ENCODE measurements around the gene TIE1.

DNA sequence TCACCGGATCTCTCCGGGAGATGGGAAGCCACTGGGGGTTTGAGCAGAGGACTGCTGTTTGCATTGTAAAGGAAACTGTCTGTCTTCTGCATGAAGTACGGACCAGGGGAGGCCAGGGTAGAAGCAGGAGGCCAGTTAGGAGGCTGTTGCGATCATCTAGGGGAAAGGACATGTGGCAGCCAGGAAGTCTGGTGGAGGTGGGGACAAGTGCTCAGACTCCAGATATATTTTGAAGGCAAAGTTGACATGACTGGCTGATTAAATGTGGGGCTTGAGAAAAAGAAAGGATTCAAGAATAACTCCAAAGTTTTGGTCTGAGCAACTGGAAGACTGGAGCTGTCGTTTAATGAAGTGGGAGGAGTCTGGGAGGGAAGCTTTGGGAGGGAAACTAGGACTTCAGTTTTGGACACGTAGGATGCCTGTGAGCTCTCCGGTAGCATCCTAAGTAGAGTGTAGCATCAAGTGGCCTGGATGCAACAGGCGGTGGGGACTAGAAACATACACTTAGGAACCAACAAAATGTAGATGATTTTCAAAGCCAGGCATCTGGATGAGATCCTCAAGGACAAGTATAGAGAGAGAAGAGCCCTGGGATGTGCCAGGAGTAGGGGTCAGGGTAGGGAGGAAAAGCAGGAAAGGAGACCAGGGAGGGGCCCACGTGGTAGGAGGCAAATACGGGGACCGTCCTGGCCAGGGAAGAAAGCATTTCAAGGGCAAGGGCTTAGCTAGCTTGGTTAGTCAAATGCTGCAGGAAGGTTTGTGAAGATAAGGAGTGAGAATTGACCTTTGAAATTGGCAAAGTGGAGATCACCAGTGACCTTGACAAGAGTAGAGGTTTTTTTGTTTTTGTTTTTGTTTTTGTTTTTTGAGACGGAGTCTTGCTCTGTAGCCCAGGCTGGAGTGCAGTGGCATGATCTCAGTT is 11.7 kb upstream of the TIE1 start:
- no peak for TF ChIP-seq CTCF (IDR thresholded peaks at IDR 0.05)
- no peak for TF ChIP-seq POLR2A (IDR thresholded peaks at IDR 0.05)
